ENCODE measurements around the gene RAB15. TPM values are rescaled to one million over a fixed set of nuclear protein-coding genes. Genes with fewer than 3 reads are reported as not detected.

RAB15 gene
- total and polyA plus RNA-seq, 9 of the 15 experiments (the other 6 are each of a cell fraction or from before 2014, with no cell fraction given) = 0.09 to 0.30 (median 0.16) TPM; not detected in 2

GRCh38 chr14:65006261-65006721 is 34.2 kb upstream of the RAB15 start:
- in situ Hi-C loops (cut with MboI) = no loop called here
- H3K9ac ChIP-seq (ENCODE audit: insufficient read depth in 1 of 2, low read depth in 2 of 2, low read length in 2 of 2) = no peak overlapping the region
- H3K79me2 ChIP-seq (ENCODE audit: control insufficient read depth, insufficient read depth, low read length) = peaks cover 5% of the 10 kb centered on the region
- FAIRE-seq (no peak), DNase-seq (ENCODE audit: extremely low read depth in 1 of 4, low spot score in 3 of 4) (peak in 3 of 4 experiments; percentile 21 to 42 (median 29)), ATAC-seq (no peak)
- H3K27me3 ChIP-seq (ENCODE audit: control insufficient read depth in 2 of 2, insufficient read depth in 2 of 2, low read length in 2 of 2) = no peaks in the 10 kb centered on the region
- no peaks in the 10 kb centered on the region for H3K9me1 ChIP-seq (ENCODE audit: control insufficient read depth, insufficient read depth, low read length)
- no peaks in the 10 kb centered on the region for H3K9me3 ChIP-seq (replicated peaks; ENCODE audit: control insufficient read depth, insufficient read depth, low read depth, low read length)
- H3K4me3 ChIP-seq = no peak overlapping the region
- ChIA-PET POLR2A (interaction anchor here (1.1 to 1.3 kb wide), 2 partner anchors 10 to 13 kb away, joined by 3 read pairs; no protein-coding TSS in a partner anchor), CTCF (ENCODE audit: low intra/inter-chr PET ratio) (interaction anchor here (0.7 kb wide), 1 partner anchor 42 kb away, joined by 3 read pairs; no protein-coding TSS in a partner anchor)
- 47% methylated on average over 6 of the region's 6 CpGs for WGBS (ENCODE audit: insufficient coverage, low coverage, missing lambda C conversion rate)
- H3K4me1 ChIP-seq (replicated peaks in 1 of 2; ENCODE audit: control insufficient read depth in 2 of 2, insufficient read depth in 2 of 2, low read length in 2 of 2) = peaks cover 0 to 6% of the 10 kb centered on the region in 2 experiments; a peak in 2 of 5 replicates
- peaks cover 17% of the 10 kb centered on the region; the same call in 2 of the 3 replicates for H3K36me3 ChIP-seq (ENCODE audit: control insufficient read depth, insufficient read depth, low read length)
- no peak overlapping the region; the same call in 2 of the 3 replicates for H3K27ac ChIP-seq (ENCODE audit: extremely low read depth, low read depth, low read length)
- BruUV-seq (replicated peaks) = no TSS peak
- no peak overlapping the region for H3K4me2 ChIP-seq (ENCODE audit: insufficient read depth, low read length)
- H2AFZ ChIP-seq (ENCODE audit: low read depth, low read length) = no peak overlapping the region
- intact Hi-C loops (cut with micrococcal nuclease) = no loop called here
- H4K20me1 ChIP-seq (replicated peaks; ENCODE audit: control insufficient read depth, insufficient read depth, low read length) = no peaks in the 10 kb centered on the region
- peak; percentile 59; the same call in 1 of the 2 replicates for TF ChIP-seq JUN (IDR thresholded peaks at IDR 0.05; ENCODE audit: borderline replicate concordance, low read depth, low read length)
- TF ChIP-seq JUN (CRISPR knock-in tag; IDR thresholded peaks at IDR 0.05; ENCODE audit: borderline replicate concordance) = no peak
- no peak for TF ChIP-seq TAF15 (IDR thresholded peaks at IDR 0.05; ENCODE audit: low read depth, low read length)
- TF ChIP-seq FOSL1 (tag; conservative IDR thresholded peaks at IDR 0.05) = peak; percentile 72
- TF ChIP-seq HNRNPUL1 (IDR thresholded peaks at IDR 0.05; ENCODE audit: low read length) = no peak
- TF ChIP-seq ZNF57 (CRISPR knock-in tag; IDR thresholded peaks at IDR 0.05) = no peak
- TF ChIP-seq JUND (IDR thresholded peaks at IDR 0.05; ENCODE audit: borderline replicate concordance, low read depth, low read length) = peak; percentile 73
- TF ChIP-seq JUND (tag; IDR thresholded peaks at IDR 0.05; ENCODE audit: borderline replicate concordance, low read depth, low read length) = peak; percentile 65; the same call in 2 of the 3 replicates
- TF ChIP-seq ZBTB2 (IDR thresholded peaks at IDR 0.05) = no peak
- TF ChIP-seq, protein P1, sequence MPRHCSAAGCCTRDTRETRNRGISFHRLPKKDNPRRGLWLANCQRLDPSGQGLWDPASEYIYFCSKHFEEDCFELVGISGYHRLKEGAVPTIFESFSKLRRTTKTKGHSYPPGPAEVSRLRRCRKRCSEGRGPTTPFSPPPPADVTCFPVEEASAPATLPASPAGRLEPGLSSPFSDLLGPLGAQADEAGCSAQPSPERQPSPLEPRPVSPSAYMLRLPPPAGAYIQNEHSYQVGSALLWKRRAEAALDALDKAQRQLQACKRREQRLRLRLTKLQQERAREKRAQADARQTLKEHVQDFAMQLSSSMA (CRISPR knock-in tag; IDR thresholded peaks at IDR 0.05) = no peak
- TF ChIP-seq ATF3 (IDR thresholded peaks at IDR 0.05) = peak; percentile 85
- TF ChIP-seq ATF3 (CRISPR knock-in tag; conservative IDR thresholded peaks at IDR 0.05) = no peak
- TF ChIP-seq CEBPG (CRISPR knock-in tag; IDR thresholded peaks at IDR 0.05) = no peak
- no peak for TF ChIP-seq CEBPG (tag; conservative IDR thresholded peaks at IDR 0.05 in 1 of 2, IDR thresholded peaks at IDR 0.05 in 1 of 2)
- TF ChIP-seq SMARCE1 (IDR thresholded peaks at IDR 0.05) = 0 out of 2 replicates have a peak, but pooled peaks have one; percentile 41
- TF ChIP-seq GABPA (tag; conservative IDR thresholded peaks at IDR 0.05; ENCODE audit: low read depth) = no peak
- TF ChIP-seq FOS (IDR thresholded peaks at IDR 0.05; ENCODE audit: extremely low read depth, insufficient read length) = peak; percentile 26
